Peyer's patch (tissue), 4 donors: ENCODE measurements around the gene PGA4. TPM values are rescaled to one million over a fixed set of nuclear protein-coding genes. Genes with fewer than 3 reads are reported as not detected.
"Not testable (repeated sequence)": the region's sequence is repeated elsewhere in the genome, so short reads cannot be mapped to it uniquely, and the experiment has no call there.

ENCODE experiments used
- DNase-seq, 3 donors: peaks; one replicate each; pipeline ENCODE4 v3.0.0-alpha.2; 2017 to 2019
- H3K27ac ChIP-seq, 4 donors: fragments of 200-600 bp; sonication (generic); one replicate each; pipeline ENCODE4 v1.5.1; 2016 to 2019
- H3K27me3 ChIP-seq, 2 donors: fragments of 200-600 bp; sonication (generic); one replicate each; pipeline ENCODE4 v1.5.1; 2019
- H3K36me3 ChIP-seq, 3 donors: fragments of 200-600 bp; sonication (generic); one replicate each; pipeline ENCODE4 v1.5.1; 2016 to 2019
- H3K4me1 ChIP-seq, 4 donors: fragments of 200-600 bp; sonication (generic); one replicate each; pipeline ENCODE4 v1.5.1; 2016 to 2019
- H3K4me3 ChIP-seq, 4 donors: fragments of 200-600 bp; sonication (generic); 1 replicate in 3 of 4; 2 replicates in 1 of 4; pipeline ENCODE4 v1.5.1; 2016 to 2019; ENCODE audit warnings: mild to moderate bottlenecking in 1 of 4
- H3K9me3 ChIP-seq, 4 donors: fragments of 200-600 bp; sonication (generic); one replicate each; pipeline ENCODE4 v1.5.1; 2016 to 2019; ENCODE audit warnings: mild to moderate bottlenecking in 1 of 4
- total RNA-seq, 4 donors: library from RNA; depleted of rRNA; stranded (reverse); fragments of >200 nt; gene quantifications; one replicate each; pipeline ENCODE4 v1.1.0, GENCODE V29; 2016

PGA4 gene
- total RNA-seq, 4 donors from 2014 or later = not detected

GRCh38 chr11:61213711-61214324, 8.3 kb upstream of the PGA4 start:
- not testable (repeated sequence) for H3K27me3 ChIP-seq, DNase-seq, H3K27ac ChIP-seq, H3K9me3 ChIP-seq, H3K4me1 ChIP-seq, H3K36me3 ChIP-seq, H3K4me3 ChIP-seq

- H3K36me3 ChIP-seq, H3K4me3 ChIP-seq, DNase-seq, H3K9me3 ChIP-seq, H3K27me3 ChIP-seq, H3K4me1 ChIP-seq, H3K27ac ChIP-seq: not testable (repeated sequence)
Measured at GRCh38 chr11:61218306-61218705, 3.8 kb upstream of the PGA4 start.

GRCh38 chr11:61219016-61219415, 3.1 kb upstream of the PGA4 start:
- H3K4me3 ChIP-seq, H3K36me3 ChIP-seq, H3K27me3 ChIP-seq, H3K4me1 ChIP-seq, DNase-seq, H3K9me3 ChIP-seq, H3K27ac ChIP-seq: not testable (repeated sequence)

GRCh38 chr11:61222692-61223091, 545 bp downstream of the PGA4 start:
- not testable (repeated sequence) for H3K27me3 ChIP-seq, H3K27ac ChIP-seq, H3K4me1 ChIP-seq, H3K36me3 ChIP-seq, DNase-seq, H3K4me3 ChIP-seq, H3K9me3 ChIP-seq

GRCh38 chr11:61226457-61227137, 4.5 kb downstream of the PGA4 start:
- H3K27ac ChIP-seq, H3K36me3 ChIP-seq, H3K27me3 ChIP-seq, H3K9me3 ChIP-seq, H3K4me1 ChIP-seq, H3K4me3 ChIP-seq, DNase-seq: not testable (repeated sequence)

GRCh38 chr11:61229458-61229857, 7.3 kb downstream of the PGA4 start:
- H3K27ac ChIP-seq, H3K36me3 ChIP-seq: not testable (repeated sequence)

GRCh38 chr11:61231033-61231432, 8.9 kb downstream of the PGA4 start:
- H3K27me3 ChIP-seq, H3K36me3 ChIP-seq, H3K4me1 ChIP-seq, H3K27ac ChIP-seq, DNase-seq, H3K4me3 ChIP-seq, H3K9me3 ChIP-seq: not testable (repeated sequence)

More at GRCh38 chr11:61229458-61229857, 7.3 kb downstream of the PGA4 start:
- H3K27me3 ChIP-seq, DNase-seq, H3K4me1 ChIP-seq, H3K9me3 ChIP-seq, H3K4me3 ChIP-seq: not testable (repeated sequence)

- not testable (repeated sequence) for H3K27ac ChIP-seq, DNase-seq, H3K9me3 ChIP-seq, H3K4me1 ChIP-seq, H3K4me3 ChIP-seq, H3K27me3 ChIP-seq, H3K36me3 ChIP-seq
Measured at GRCh38 chr11:61231585-61231984, 9.4 kb downstream of the PGA4 start.

- not testable (repeated sequence) for H3K4me1 ChIP-seq, H3K36me3 ChIP-seq, H3K9me3 ChIP-seq, H3K4me3 ChIP-seq, DNase-seq, H3K27me3 ChIP-seq, H3K27ac ChIP-seq
Measured at GRCh38 chr11:61232548-61233145, 10.5 kb downstream of the PGA4 start.

- H3K9me3 ChIP-seq, H3K27ac ChIP-seq, H3K4me3 ChIP-seq, H3K4me1 ChIP-seq, DNase-seq, H3K27me3 ChIP-seq, H3K36me3 ChIP-seq: not testable (repeated sequence)
Measured at GRCh38 chr11:61237130-61237529, 15.0 kb downstream of the PGA4 start.

GRCh38 chr11:61240288-61240687, 18.1 kb downstream of the PGA4 start:
- DNase-seq = not testable (repeated sequence)

GRCh38 chr11:61240875-61241274, 18.7 kb downstream of the PGA4 start, which contains the start of gene PGA5:
TSS of gene PGA5 (plus strand) at chr11:61241175. CDS start at chr11:61241227, 52 bp downstream.
- H3K36me3 ChIP-seq, DNase-seq, H3K4me1 ChIP-seq, H3K4me3 ChIP-seq, H3K9me3 ChIP-seq, H3K27ac ChIP-seq, H3K27me3 ChIP-seq: not testable (repeated sequence)

More at GRCh38 chr11:61240288-61240687, 18.1 kb downstream of the PGA4 start:
- not testable (repeated sequence) for H3K27ac ChIP-seq, H3K4me1 ChIP-seq, H3K4me3 ChIP-seq, H3K9me3 ChIP-seq, H3K27me3 ChIP-seq, H3K36me3 ChIP-seq

GRCh38 chr11:61241526-61241925, 19.4 kb downstream of the PGA4 start:
- H3K9me3 ChIP-seq, H3K27ac ChIP-seq, DNase-seq, H3K27me3 ChIP-seq, H3K4me1 ChIP-seq, H3K36me3 ChIP-seq, H3K4me3 ChIP-seq: not testable (repeated sequence)

- not testable (repeated sequence) for H3K27ac ChIP-seq, H3K4me3 ChIP-seq, H3K9me3 ChIP-seq, H3K36me3 ChIP-seq, DNase-seq, H3K4me1 ChIP-seq, H3K27me3 ChIP-seq
Measured at GRCh38 chr11:61245284-61245964, 23.3 kb downstream of the PGA4 start.

- H3K27me3 ChIP-seq, H3K4me3 ChIP-seq, H3K27ac ChIP-seq, DNase-seq, H3K36me3 ChIP-seq, H3K4me1 ChIP-seq, H3K9me3 ChIP-seq: not testable (repeated sequence)
Measured at GRCh38 chr11:61248071-61248470, 25.9 kb downstream of the PGA4 start.
